Activated CD8-positive, alpha-beta memory T cell treated with anti-CD3 and anti-CD28 coated beads for 36 hours (primary cell): ENCODE data around the gene RGS16. TPM values are rescaled to one million over a fixed set of nuclear protein-coding genes. Genes with fewer than 3 reads are reported as not detected.

Experiments used
- CTCF ChIA-PET: fragments of 350-600 bp; sonication (Branson Sonifier 250); formaldehyde crosslinking; loops from one replicate; lab custom pipeline; 2021; ENCODE audit warnings: antibody characterized with exemption; lab: Charles Lee
- POLR2A ChIA-PET: fragments of 350-600 bp; sonication (Branson Sonifier 250); formaldehyde crosslinking; loops from one replicate; lab custom pipeline; 2021; ENCODE audit warnings: antibody characterized with exemption; lab: Charles Lee
- total RNA-seq, 2 experiments: library from RNA; stranded (reverse); gene quantifications; one replicate each; pipeline ENCODE4 v1.2.3, GENCODE V29; 2021

Gene RGS16
- total RNA-seq, 2 experiments from 2014 or later, result 77.5 to 79.4 TPM

DNA sequence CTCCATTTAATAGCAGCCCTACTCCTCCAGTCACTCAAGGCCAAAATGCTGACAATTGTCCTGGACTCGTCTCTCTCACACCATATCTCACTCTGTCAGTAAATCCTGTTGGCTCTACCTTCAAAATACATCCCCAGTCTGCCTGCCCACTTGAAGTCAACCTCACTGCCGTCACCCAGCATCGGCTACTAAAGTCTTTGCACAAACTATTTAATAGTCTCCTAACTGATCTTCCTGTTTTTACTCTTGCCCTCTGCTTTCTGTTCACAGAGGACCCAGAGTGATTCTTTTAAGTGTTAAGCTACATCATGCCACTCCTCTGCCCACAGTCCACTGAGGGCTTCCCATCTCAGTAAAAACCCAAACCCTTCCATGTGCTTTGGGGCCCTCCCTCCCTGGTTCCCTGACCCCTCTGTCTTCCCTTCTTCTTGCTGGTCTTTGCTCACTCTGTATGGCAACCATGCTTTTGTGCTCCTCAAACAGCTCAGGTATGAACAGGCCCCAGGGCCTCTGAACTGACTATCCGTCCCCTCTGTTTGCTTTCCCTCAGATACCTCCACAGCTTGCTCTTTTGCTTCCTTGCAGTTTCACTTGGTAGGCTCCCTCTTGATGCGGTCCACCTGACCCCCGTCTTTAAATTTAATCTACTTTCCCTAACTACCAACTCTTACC lies 34.1 kb downstream of the RGS16 start:
- CTCF ChIA-PET, result interaction anchor here (1.0 kb wide), 1 partner anchor 13 kb away, joined by 3 read pairs; no protein-coding TSS in a partner anchor
- POLR2A ChIA-PET, result no interaction called here

DNA sequence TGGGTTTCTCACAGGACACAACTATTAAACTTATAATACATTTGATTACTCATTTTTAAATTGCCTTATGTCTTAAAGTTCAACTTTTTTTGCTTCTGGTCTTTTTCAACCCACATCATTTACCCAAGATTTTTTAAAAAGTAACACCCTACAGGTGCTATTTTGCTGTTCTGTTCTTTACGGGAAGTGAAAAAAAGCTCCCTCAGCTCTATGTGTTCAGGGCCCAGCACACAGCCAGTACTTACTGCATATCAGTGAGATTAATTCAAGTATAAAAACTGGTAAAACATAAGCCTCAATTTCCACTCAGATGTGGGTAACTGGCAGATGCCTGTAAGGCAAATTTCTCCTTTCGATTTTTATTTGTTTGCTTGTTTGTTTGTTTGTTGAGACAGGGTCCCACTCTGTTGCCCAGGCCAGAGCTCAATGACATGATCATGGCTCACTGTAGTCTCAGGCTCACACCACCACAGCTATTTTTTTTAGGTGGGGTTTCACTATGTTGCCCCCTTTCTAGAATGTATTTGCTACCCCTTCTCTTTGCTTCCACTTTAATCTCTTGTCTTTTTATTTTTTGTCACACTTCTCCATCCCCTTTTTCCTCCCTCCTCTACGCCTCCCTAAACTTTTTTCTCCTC lies 35.4 kb downstream of the RGS16 start:
- CTCF ChIA-PET, result no interaction called here
- POLR2A ChIA-PET, result no interaction called here

GRCh38 chr1:182567629-182568028 lies 36.6 kb downstream of the RGS16 start:
- CTCF ChIA-PET, result interaction anchor here (0.7 to 1.5 kb wide), 2 partner anchors 26 to 122 kb away, joined by 3 read pairs; no protein-coding TSS in a partner anchor

DNA sequence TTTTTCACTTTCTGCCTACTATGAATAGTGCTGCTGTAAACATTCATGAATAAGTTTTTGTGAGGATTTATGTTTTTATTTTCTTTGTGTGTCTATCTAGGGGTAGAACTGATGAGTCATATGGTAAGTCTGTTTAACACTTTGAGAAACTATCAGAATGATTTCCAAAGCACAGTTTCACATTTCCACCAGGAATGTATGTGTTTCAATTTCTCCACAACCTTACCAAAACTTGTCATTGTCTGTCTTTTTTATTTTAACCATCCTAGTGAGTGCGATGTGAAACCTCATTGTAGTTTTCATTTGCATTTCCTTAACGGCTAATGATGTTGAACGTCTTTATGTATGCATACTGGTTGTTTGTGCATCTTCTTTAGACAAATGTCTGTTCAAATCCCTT lies 38.7 kb downstream of the RGS16 start:
- CTCF ChIA-PET, result no interaction called here
- POLR2A ChIA-PET, result no interaction called here

More at GRCh38 chr1:182567629-182568028, 36.6 kb downstream of the RGS16 start:
- POLR2A ChIA-PET, result no interaction called here

- ChIA-PET CTCF (interaction anchor here (0.6 kb wide), 1 partner anchor 84 kb away, joined by 3 read pairs; no protein-coding TSS in a partner anchor), POLR2A (no interaction called here)
Measured at GRCh38 chr1:182564406-182565004, 39.7 kb downstream of the RGS16 start.

GRCh38 chr1:182563095-182563494 lies 41.1 kb downstream of the RGS16 start:
- ChIA-PET CTCF (no interaction called here), POLR2A (no interaction called here)

GRCh38 chr1:182561456-182561855 lies 42.7 kb downstream of the RGS16 start:
- POLR2A ChIA-PET, result no interaction called here
- CTCF ChIA-PET, result no interaction called here

DNA sequence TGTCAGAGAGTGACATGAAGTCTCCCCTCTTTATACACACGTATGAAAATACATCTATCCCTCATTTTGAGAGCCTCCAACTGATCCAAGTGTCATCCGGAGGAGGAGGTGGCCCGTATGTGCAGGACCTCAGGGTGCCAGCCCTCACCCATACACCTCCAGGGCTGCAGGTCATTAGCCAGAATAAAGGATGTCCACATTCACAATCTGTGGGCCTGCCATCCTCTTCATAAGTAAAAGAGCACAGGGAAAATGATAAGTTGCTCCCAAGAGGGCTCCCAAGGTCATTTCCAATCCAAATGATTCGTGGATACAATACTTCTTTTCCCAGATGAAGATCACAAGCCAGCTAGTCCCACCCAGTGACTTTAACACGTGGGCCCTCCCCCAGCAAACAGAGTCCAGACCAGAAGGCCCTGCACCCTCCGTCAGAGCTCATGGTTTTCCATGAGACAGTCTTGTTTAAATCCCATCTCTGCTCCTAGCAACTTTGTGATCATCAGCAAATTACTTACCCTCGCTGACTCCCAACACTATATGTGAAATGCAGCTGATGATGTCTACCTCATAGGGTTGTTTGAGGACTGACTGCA lies 43.7 kb downstream of the RGS16 start:
- CTCF ChIA-PET, result no interaction called here
- POLR2A ChIA-PET, result no interaction called here

- CTCF ChIA-PET, result no interaction called here
Measured at GRCh38 chr1:182556279-182556678, 47.9 kb downstream of the RGS16 start.

GRCh38 chr1:182555493-182555892 lies 48.7 kb downstream of the RGS16 start:
- CTCF ChIA-PET, result no interaction called here

More at GRCh38 chr1:182556279-182556678, 47.9 kb downstream of the RGS16 start:
- POLR2A ChIA-PET, result no interaction called here

DNA sequence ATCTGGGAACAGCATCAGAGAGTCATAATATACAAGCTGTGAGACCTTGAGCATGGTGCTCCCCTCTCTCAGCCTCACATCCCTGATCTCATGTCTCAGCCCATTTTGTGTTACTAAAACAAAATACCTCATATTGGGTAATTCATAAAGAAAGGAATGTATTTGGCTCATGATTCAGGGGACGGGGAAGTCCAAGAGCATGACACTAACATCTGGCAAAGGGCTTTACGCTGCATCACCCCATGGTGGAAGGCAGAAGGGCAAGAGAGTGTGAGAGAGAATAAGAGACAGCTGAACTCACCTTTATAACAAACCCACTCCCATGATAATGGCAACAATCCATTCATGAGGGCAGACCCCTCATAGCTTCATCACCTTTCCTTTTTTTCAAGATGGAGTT lies 51.7 kb downstream of the RGS16 start:
- ChIA-PET POLR2A (no interaction called here), CTCF (no interaction called here)

More at GRCh38 chr1:182555493-182555892, 48.7 kb downstream of the RGS16 start:
- POLR2A ChIA-PET, result no interaction called here

GRCh38 chr1:182549811-182550210 lies 54.4 kb downstream of the RGS16 start:
- ChIA-PET POLR2A (no interaction called here), CTCF (no interaction called here)

DNA sequence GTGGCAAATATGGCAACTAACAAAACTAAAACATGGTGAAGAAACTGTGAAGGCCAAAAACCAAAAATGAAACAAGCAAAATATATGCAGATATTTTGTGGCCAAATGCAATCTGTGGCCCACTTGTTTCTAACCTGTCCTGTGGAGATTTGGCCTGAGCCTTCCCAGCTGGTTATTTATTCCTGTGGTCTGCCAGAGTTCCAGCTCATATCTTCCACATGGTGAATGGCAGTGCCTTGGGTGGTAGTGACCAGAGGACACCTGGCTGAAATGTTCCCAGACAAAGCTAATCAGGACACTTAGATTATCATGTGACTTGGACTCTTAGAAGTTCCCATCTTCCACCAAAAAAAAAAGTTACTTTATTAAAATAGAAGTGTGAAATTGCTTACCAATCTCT lies 54.8 kb downstream of the RGS16 start:
- CTCF ChIA-PET, result no interaction called here
- POLR2A ChIA-PET, result no interaction called here

Other genes with a start within 250 kb of the RGS16 start
- 10 to 100 TPM; 25.2 to 28.4 TPM for gene GLUL, start 212.6 kb downstream of the RGS16 start, total RNA-seq
- gene TEDDM1, start 203.7 kb downstream of the RGS16 start, total RNA-seq, result not detected
- gene RGSL1, start 154.2 kb downstream of the RGS16 start, total RNA-seq, result not detected
- gene RNASEL, start 15.1 kb downstream of the RGS16 start, total RNA-seq, result 1 to 10 TPM; 4.2 to 4.3 TPM
- gene RGS8, start 80.2 kb upstream of the RGS16 start, total RNA-seq, result not detected
- 1 to 10 TPM; 7.3 to 8.4 TPM for gene NPL, start 185.4 kb upstream of the RGS16 start, total RNA-seq
- gene DHX9, start 235.0 kb upstream of the RGS16 start, total RNA-seq, result 100 to 1,000 TPM; 335 to 338 TPM